ENCODE measurements around the gene KANK3.
"Not testable (repeated sequence)": the region's sequence is repeated elsewhere in the genome, so short reads cannot be mapped to it uniquely, and the experiment has no call there.

KANK3 gene

GRCh38 chr19:8316351-8317125, 26.5 kb downstream of the KANK3 start:
- H3K4me1 ChIP-seq, result peaks cover 7% of the 10 kb centered on the region
- no peak overlapping the region for H2AFZ ChIP-seq
- no peaks in the 10 kb centered on the region for H3K9me3 ChIP-seq (ENCODE audit: control insufficient read depth, low read length)
- no peak overlapping the region for H3K4me2 ChIP-seq (ENCODE audit: low read length)
- no peak overlapping the region for H3K27ac ChIP-seq
- H3K79me2 ChIP-seq, result peaks cover 27% of the 10 kb centered on the region
- no peaks in the 10 kb centered on the region for H3K36me3 ChIP-seq (ENCODE audit: control insufficient read depth, insufficient read depth, low read length)
- no peak overlapping the region for H3K9ac ChIP-seq
- TF ChIP-seq CTCF (IDR thresholded peaks at IDR 0.05), result no peak
- no peak overlapping the region for H3K4me3 ChIP-seq (ENCODE audit: low read depth, low read length)
- no peaks in the 10 kb centered on the region for H3K27me3 ChIP-seq (ENCODE audit: control insufficient read depth, insufficient read depth, low read length)

GRCh38 chr19:8314981-8315640, 28.0 kb downstream of the KANK3 start:
- not testable (repeated sequence) for H3K4me3 ChIP-seq (ENCODE audit: low read depth, low read length); H3K9me3 ChIP-seq (ENCODE audit: control insufficient read depth, low read length); H3K27ac ChIP-seq; H3K4me1 ChIP-seq; H2AFZ ChIP-seq; H3K9ac ChIP-seq; H3K36me3 ChIP-seq (ENCODE audit: control insufficient read depth, insufficient read depth, low read length); H3K4me2 ChIP-seq (ENCODE audit: low read length); H3K27me3 ChIP-seq (ENCODE audit: control insufficient read depth, insufficient read depth, low read length)
- peaks cover 19% of the 10 kb centered on the region for H3K79me2 ChIP-seq

GRCh38 chr19:8311461-8312260, 31.4 kb downstream of the KANK3 start:
- peaks cover 2% of the 10 kb centered on the region for H3K4me1 ChIP-seq
- no peaks in the 10 kb centered on the region for H3K27me3 ChIP-seq (ENCODE audit: control insufficient read depth, insufficient read depth, low read length)
- no peaks in the 10 kb centered on the region for H3K9me3 ChIP-seq (ENCODE audit: control insufficient read depth, low read length)
- H3K4me2 ChIP-seq (ENCODE audit: low read length), result no peak overlapping the region
- no peaks in the 10 kb centered on the region for H3K36me3 ChIP-seq (ENCODE audit: control insufficient read depth, insufficient read depth, low read length)
- no peak overlapping the region for H2AFZ ChIP-seq
- H3K9ac ChIP-seq, result no peak overlapping the region
- H3K4me3 ChIP-seq (ENCODE audit: low read depth, low read length), result no peak overlapping the region
- peaks cover 6% of the 10 kb centered on the region for H3K79me2 ChIP-seq
- H3K27ac ChIP-seq, result no peak overlapping the region
- TF ChIP-seq CTCF (IDR thresholded peaks at IDR 0.05), result no peak

GRCh38 chr19:8310342-8311055, 32.6 kb downstream of the KANK3 start:
- TF ChIP-seq CTCF (IDR thresholded peaks at IDR 0.05), result no peak
- no peaks in the 10 kb centered on the region for H3K36me3 ChIP-seq (ENCODE audit: control insufficient read depth, insufficient read depth, low read length)
- no peak overlapping the region for H3K4me2 ChIP-seq (ENCODE audit: low read length)
- H2AFZ ChIP-seq, result no peak overlapping the region
- no peak overlapping the region for H3K27ac ChIP-seq
- no peak overlapping the region for H3K9ac ChIP-seq
- H3K4me3 ChIP-seq (ENCODE audit: low read depth, low read length), result no peak overlapping the region
- peaks cover 2% of the 10 kb centered on the region for H3K4me1 ChIP-seq
- no peaks in the 10 kb centered on the region for H3K27me3 ChIP-seq (ENCODE audit: control insufficient read depth, insufficient read depth, low read length)
- no peaks in the 10 kb centered on the region for H3K79me2 ChIP-seq
- H3K9me3 ChIP-seq (ENCODE audit: control insufficient read depth, low read length), result no peaks in the 10 kb centered on the region

All from parathyroid adenoma (tissue), 2 donors.